ENCODE results near the gene EIF3I.
A peak's percentile ranks its signal among the peaks of the same experiment; 100 is the strongest.

The EIF3I gene

GRCh38 chr1:32273391-32274208 lies 51.4 kb downstream of the EIF3I start (continued):
- TF ChIP-seq GLIS1 (tag by site-specific recombination; IDR thresholded peaks at IDR 0.05) (peak; percentile 50; the same call in 1 of the 2 replicates), PATZ1 (tag by site-specific recombination; IDR thresholded peaks at IDR 0.05) (peak; percentile 24), ZNF394 (tag by site-specific recombination; IDR thresholded peaks at IDR 0.05; ENCODE audit: borderline replicate concordance) (peak; percentile 94), BCL6B (tag by site-specific recombination; IDR thresholded peaks at IDR 0.05) (peak; percentile 58), ZNF214 (tag by site-specific recombination; IDR thresholded peaks at IDR 0.05; ENCODE audit: borderline replicate concordance) (no peak), ZNF302 (tag by site-specific recombination; IDR thresholded peaks at IDR 0.05; ENCODE audit: low read depth) (no peak), WT1 (tag by site-specific recombination; IDR thresholded peaks at IDR 0.05) (peak; percentile 30; the same call in 1 of the 2 replicates), ZBTB10 (tag by site-specific recombination; IDR thresholded peaks at IDR 0.05) (0 out of 2 replicates have a peak, but pooled peaks have one; percentile 22), ZNF785 (tag by site-specific recombination; IDR thresholded peaks at IDR 0.05) (no peak), ZBTB48 (tag by site-specific recombination; IDR thresholded peaks at IDR 0.05) (peak; percentile 90), KLF1 (tag by site-specific recombination; IDR thresholded peaks at IDR 0.05) (peak; percentile 70), ZIC2 (tag by site-specific recombination; IDR thresholded peaks at IDR 0.05) (peak; percentile 7; the same call in 1 of the 2 replicates), KLF17 (tag by site-specific recombination; IDR thresholded peaks at IDR 0.05) (peak; percentile 62; the same call in 1 of the 2 replicates), SP3 (tag by site-specific recombination; IDR thresholded peaks at IDR 0.05) (peak; percentile 62; the same call in 1 of the 2 replicates)

GRCh38 chr1:32274646-32275340 lies 52.6 kb downstream of the EIF3I start:
- Histone ChIP-seq H3K27ac (ENCODE audit: extremely low read depth, low read depth, low read length) (no peak overlapping the region), H3K9me3 (ENCODE audit: control insufficient read depth, insufficient read depth, low read depth, low read length) (no peaks in the 10 kb centered on the region), H3K4me1 (ENCODE audit: control insufficient read depth, insufficient read depth, low read length) (no peaks in the 10 kb centered on the region; the same call in 1 of the 2 replicates), H3K4me3 (ENCODE audit: low read depth, low read length) (no peak overlapping the region), H3K36me3 (ENCODE audit: control insufficient read depth in 2 of 2, insufficient read depth in 1 of 2, low read length in 2 of 2) (no peaks in the 10 kb centered on the region)
- TF ChIP-seq ZBTB17 (tag by site-specific recombination; IDR thresholded peaks at IDR 0.05): peak; percentile 40
- no peak for TF ChIP-seq ZSCAN23 (tag by site-specific recombination; IDR thresholded peaks at IDR 0.05)
- TF ChIP-seq ZBTB1 (tag by site-specific recombination; IDR thresholded peaks at IDR 0.05): no peak
- TF ChIP-seq ZFP69B (tag by site-specific recombination; IDR thresholded peaks at IDR 0.05): 0 out of 2 replicates have a peak, but pooled peaks have one; percentile 13
- TF ChIP-seq ZSCAN16 (tag by site-specific recombination; IDR thresholded peaks at IDR 0.05): no peak
- TF ChIP-seq ZNF692 (tag by site-specific recombination; IDR thresholded peaks at IDR 0.05): 0 out of 2 replicates have a peak, but pooled peaks have one; percentile 52
- peak; percentile 29; the same call in 1 of the 2 replicates for TF ChIP-seq ZNF341 (tag by site-specific recombination; IDR thresholded peaks at IDR 0.05; ENCODE audit: low read depth)
- TF ChIP-seq ZNF561 (tag by site-specific recombination; IDR thresholded peaks at IDR 0.05; ENCODE audit: borderline replicate concordance): no peak
- no peak for TF ChIP-seq ZNF416 (tag by site-specific recombination; IDR thresholded peaks at IDR 0.05)
- no peak for TF ChIP-seq ZSCAN5A (tag by site-specific recombination; IDR thresholded peaks at IDR 0.05)
- CTCF ChIA-PET: interaction anchor here (0.6 to 0.8 kb wide), 2 partner anchors 47 to 68 kb away, joined by 3 read pairs; no protein-coding TSS in a partner anchor
- POLR2A ChIA-PET: no interaction called here

Data from HEK293 (cell line).